AML-193 (cell line): Measurements from ENCODE around the gene IFIT3.

Experiments used
- DNase-seq, 2 experiments: peaks; one replicate each; lab custom pipeline; 2025; lab: John Stamatoyannopoulos, UW

The IFIT3 gene

DNA sequence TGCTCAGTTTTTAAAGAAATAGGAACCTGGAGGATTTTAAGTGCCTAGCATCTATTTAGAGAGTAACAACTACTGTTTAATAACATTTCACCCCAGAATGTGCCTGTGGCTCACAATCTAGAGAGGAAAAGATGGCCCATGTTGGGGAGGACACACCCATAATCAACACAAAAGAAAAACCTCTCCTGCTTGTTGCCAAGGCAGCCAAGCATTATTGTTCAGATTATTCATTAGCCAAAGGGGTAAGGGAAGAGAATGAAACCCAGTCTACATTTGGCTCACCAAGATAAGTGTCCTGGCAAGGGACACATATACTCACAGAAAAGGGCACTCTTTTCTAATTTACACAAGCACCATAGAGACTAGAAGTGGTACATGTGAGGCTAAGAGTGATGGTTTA, 32.4 kb downstream of the IFIT3 start:
- no peak for DNase-seq

DNA sequence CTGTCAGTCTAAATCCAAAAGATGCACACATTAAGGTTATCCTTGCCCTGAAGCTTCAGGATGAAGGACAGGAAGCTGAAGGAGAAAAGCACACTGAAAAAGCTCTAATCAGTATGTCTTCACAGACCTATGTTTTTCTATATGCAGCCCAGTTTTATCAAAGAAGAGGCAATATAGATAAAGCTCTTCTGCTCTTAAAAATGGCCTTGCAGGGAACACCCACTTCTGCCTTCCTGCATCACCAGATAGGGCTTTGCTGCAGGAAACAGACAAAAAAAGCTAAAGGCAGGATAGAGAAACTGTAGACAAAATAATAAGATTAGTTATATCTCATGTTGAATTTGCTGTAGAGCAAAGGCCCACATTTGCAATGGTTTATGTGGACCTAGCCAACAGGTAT, 35.1 kb downstream of the IFIT3 start:
- no peak for DNase-seq

DNA sequence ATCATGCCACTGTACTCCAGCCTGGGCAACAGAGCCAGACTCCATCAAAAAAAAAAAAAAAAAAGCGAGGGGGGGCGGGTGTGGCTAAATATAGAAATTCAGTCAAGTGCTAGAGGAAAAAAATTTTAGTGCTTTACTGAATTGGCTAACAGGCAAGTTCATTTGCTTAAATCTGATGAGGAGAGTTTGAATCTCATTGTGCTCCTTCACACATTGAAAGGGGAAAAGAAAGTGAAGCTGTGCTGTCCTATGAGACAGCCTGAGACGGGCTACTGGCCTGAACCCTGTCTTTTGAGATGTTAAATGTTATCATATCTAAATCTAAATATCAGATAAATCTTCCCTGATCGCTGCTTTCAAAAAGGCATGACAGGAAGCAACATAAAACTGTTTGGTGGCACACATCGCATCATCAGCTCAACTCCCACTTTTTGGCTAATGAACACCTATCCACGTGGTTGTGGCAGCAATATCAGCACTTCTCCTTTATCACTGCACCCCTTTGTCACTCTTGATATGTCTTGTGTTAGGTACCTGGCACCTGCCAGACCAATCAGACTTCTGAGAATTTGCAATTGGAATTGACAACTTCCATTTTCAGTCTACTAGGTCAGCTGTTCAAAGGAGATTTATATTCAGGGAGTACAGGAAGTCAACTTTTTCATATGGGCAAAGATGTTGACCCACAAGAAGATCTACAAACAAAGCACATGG, 36.1 kb downstream of the IFIT3 start:
- no peak for DNase-seq

DNA sequence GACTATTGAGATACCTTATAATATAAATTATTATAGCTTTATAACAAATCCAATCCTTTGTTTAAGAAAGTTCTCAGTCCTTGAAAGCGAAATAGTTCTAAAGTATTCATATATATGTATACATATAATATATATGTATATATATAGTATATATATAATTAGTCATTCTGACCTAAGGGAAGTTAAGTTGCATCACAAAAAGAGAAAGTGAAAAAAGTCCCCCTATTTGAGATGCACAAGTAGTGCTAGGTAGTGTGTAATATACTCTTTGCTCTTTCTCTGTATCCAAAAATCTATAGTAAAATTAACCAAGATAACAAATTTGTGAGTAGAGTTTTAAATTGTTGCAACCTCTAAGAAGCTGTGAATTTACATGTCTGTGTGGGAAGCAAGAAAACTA, 36.7 kb downstream of the IFIT3 start:
- no peak for DNase-seq

DNA sequence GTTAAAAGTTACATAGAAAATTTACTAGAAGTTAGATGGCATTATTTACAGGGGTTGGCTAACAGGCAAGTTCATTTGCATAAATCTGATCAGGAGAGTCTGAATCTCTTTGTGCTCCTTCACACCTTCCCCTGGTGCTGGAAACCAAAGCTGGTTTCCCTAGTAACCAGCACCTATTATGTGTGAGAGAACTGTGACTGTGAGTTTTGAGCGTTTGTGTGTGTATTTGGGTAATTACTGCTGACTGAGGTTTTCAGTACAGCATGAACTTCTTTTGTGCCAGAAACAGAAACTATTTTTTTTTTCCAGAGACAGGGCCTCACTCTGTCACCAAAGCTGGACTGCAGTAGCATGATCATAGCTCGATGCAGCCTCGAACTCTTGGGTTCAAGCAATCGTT, 39.7 kb downstream of the IFIT3 start:
- DNase-seq, result no peak

DNA sequence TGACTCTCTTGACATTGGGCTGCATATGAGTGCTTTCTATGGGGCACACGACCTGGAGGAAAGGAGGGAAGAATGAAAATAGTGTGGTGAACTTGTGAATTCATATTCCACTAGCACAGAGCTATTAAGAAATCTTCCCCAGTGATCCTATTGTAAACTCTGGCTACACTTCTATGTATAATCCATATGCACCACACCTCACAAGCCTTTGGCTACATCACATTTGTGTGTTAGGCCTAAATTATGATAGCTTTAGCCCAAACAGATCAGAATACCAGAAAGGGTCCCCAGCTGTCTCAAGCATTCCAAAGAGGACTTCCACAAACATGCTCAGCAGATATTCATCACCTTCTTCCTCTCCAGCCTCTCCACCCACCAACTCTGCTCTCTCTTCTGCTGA, 40.3 kb downstream of the IFIT3 start:
- DNase-seq, result no peak

DNA sequence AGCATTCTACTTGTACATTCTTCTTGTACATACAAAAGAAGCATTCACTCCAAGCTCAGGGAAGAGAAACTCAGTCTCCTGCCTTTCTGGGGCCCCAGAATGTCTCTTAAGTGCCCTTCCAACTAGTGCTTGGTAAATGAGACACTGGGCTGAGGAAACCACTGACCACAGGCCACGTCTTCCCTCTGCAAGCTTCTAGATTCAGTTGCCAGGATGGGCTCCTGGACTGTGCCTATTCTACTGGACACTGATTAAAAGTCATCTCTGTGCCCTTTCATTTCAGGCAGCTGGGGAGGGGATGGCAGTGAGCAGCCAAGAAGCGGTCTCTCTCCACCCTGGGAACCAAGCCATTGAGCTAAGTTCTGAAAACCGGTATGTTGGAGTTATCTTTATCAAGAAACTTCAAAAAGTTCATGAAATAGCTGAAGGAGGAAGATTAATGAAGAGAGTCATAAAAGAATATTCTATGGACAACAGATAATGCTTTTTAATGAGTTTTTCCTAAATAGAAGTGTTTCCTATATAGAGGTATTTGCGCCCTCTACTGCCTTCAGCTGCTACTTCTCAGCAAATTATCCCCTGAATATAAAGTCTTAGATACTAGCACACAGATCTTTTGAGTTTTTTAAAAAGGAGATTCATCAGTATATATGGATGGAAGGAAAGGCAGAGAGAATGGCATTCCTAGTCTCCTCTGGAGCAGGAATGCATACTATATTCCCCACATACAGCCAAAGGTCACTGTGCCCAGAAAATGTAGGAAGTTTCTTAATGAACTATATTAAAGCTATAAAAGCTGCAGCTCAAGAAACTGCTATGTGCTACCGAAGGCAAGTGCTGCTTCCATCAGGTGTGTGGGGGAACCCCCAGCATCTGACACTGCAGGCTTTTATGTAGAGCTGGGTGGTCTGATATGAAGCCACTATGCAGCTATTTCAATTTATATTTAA, 41.6 kb downstream of the IFIT3 start:
- DNase-seq, result peak; percentile 42 to 52

DNA sequence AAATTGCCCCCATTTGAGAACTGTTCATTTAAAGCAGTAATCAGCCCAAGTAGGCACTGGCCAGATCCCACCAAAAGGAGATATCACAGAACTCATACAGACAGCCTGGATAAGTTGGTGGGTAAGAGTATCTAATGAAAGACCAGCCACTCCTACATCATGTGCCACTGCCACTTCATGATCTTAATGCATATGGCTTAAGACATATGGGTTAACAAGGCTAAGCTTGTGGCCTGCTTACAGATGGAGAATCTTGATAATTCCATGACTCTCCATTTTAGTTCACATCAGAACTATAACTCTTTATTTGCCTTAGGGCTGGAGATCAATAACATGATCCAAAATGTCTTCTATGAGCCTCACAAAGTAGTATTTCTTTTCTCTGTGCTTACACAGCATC, 43.3 kb downstream of the IFIT3 start:
- DNase-seq, result no peak

DNA sequence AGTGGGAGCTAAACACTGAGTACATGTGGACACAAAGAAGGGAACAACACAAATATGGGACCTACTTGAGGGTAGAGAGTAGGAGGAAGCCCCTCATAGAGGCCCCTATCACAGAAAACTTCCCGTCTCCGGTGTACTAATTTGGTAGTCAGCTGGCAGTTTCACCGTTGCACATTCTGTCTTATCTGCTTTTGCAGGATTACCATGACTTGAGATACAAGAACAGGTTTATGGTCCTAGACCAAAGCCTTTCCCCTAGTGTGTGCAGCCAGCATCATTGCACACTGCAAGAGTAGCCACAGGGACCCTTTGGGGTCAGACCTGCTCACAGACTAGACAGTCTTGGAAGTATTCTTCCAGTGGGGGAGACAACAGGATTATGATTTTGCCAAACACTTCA, 44.2 kb downstream of the IFIT3 start:
- no peak for DNase-seq

DNA sequence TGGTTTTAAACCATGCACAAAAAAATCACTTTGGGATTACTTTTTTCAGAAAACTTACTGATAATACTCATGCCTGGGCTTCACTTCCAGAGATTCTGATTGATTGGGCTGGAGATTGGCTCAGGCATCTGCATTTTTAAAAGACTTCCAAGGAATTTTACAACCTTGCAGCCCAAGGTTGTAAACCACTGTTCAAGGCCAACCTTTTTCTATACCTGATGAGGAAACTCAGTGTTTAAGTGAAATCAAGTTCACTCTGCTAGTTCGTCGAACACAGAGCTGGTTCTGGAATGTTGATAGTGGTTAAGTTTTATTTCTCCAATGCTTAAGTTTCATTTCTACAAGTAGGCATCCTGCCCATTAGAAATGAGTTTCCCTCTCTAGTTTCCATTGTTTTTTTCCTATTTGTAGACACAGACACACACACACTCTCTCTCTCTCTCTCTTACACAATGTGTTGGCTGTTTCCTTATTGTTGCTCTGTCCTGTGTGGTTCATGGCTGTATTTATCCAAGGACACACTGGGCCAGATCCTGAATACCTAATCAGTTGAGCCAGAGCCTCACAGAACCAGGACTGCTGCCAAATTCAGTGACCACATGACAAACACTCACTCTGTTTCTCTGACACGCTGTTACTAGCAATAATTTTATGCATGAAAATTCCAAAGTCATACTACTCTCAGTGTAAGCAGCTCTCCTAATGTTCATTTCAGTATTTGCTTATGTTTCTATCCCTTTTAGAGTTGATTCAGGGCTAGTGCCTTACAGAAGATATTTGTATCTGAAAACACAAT, 46.3 kb downstream of the IFIT3 start:
- DNase-seq, result no peak

DNA sequence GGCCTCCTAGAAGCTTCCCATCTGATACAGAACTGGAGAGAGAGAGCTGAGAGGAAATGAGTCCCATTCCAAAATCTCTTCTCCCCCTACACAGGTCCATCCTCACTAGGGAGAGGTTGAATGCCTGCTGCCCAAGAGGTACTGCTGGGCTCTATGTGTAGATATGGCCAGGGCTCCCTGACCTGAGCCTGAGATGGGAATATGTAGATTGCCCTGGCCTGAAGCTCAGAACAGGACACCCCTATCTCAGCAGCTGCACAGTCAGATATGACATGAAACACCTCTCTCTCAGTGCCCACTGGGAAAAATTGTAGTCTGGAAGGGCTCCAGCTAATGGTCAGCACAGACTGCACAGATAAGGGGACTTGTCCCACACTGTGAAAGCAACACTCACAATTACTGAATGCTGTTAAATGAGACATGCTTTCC, 46.9 kb downstream of the IFIT3 start:
- no peak for DNase-seq

DNA sequence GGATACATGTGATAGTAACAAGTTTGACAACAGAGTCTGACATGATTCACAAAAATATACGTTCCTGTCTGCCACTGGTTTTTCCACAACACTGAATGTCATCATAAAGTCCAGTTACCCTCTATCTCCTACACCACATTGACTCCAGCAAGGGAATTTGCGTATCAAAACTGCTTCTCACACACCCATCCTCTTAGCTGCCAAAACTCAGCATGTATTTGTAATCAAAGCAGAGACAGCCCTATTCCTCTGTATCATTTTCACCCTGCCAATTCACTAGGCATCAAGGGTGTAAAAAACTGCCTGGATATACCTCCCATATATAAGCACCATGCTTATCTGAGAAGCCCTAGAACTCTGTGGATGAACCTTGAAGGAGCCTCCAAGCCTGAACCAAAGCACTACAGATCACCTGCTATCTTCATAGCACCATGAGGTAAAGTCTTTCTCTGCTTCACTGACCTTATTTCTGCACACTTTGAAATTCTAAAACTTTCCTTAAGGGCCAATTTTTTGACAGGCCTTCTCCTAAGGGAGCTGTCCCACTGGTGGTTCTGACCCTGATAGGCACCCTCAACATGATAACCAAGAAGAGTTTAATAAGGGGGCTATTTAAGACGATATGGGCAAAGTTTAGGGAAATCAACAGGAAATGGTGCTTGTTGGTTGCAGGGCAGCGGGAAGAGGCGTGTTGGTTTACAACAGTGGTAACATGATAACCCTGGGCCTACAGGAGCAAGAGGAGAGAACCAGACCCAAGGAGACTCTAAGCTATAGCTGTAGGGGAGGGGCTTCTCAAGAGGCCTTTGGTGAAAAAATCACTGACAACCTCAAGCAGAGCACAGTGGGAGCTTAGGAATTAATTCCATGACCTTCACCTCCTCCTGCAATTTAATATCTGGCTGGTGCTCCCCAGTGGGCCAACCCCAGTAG, 50.2 kb downstream of the IFIT3 start, which contains the start of gene IFIT1B:
Gene IFIT1B, plus strand, starts transcription at position 352 of the 933 bp plus-strand sequence. Its CDS starts 80 bp downstream, at position 432.
- DNase-seq, result no peak

DNA sequence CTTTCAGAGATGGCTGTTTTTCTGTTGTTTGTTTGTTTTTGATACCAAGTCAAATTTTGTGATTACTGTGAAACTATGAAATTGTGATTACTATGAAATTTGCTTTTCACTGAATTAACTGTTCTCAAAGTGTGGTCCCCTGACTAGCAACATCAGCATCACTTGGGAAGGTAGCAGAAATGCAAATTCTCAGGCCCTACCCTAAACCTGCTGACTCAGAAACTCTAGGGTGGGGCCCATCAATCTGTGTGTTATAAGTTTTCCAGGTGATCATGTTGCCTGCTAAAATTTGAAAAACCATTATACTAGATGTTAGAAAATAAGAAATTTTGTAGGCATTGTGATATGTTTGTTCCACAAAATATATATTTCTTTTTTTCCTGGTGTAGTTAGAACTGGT, 51.3 kb downstream of the IFIT3 start:
- no peak for DNase-seq

DNA sequence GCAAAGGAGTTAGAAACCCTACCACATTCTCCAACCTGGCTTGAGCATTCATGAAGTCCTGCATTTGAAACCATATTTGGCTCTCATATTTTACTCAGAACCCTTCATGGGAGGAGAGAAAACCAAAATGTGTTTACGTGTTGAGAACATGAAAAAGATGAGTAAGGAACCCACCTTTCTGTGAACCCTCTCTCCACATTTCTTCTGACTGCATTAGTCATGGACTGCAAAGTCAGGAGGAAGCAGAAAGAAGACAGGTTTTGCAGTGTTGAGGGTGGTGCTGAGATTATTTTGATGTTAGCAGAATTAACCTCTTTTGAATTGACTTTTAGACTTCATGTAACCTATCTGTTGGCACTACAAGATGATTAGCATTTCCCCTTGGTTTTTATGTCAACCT, 55.0 kb downstream of the IFIT3 start:
- DNase-seq, result no peak

DNA sequence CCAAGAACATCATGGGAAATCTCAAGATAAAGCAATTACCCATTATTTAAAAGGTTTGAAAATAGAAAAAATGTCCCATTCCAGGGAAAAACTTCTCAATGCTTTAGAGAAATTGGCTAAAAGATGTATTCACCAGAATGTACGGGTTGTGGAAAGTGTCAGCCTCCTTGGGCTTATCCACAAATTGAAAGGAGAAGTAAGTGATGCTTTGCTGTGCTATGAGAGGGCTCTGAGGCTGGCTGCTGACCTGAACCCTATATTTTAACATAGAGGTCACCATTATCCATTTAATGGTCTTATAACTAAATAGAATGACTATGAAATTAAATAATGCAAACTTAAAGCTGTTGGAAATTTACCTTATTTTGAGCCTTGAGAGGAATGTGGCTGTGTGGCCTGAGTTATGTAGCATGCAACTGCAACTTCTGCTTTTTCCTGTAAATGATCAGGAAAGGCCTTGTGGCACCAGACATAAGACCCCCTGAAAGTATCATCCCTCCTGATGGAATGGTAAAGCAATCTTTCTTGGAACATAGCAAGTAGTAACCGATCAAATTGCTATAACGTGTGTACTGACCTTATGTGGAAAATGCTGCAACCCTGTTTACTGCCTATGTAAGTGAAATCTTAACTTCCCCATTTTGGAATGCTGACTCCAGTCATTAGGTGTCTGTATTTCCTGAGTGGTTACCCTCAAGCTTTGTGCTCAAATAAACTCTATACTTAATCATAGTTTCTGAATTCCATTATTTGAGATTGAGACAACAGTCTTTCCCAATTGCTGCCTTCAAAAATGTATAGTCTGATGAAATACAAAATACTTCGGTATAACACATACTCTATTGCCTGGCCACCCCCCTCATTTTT, 56.9 kb downstream of the IFIT3 start:
- DNase-seq, result peak; percentile 83 to 86

DNA sequence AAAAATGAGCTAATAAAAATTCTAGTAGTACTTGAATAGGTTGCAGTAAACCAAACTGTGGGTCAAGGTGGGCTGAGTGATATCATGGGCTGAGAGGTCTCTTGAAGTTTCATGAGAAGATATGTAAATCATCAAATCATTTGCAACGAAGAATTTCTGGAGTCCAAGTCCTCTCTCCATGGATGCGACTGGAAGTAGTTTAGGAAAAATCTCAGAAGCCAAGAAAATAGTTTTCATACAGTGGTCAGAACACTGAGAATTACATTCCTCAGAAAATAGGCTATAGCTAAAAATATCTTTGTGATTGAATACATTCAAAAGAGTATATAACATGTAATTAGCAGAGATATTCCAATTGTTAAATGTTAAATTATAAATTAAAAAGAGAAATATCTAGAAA, 61.0 kb downstream of the IFIT3 start:
- DNase-seq, result no peak

DNA sequence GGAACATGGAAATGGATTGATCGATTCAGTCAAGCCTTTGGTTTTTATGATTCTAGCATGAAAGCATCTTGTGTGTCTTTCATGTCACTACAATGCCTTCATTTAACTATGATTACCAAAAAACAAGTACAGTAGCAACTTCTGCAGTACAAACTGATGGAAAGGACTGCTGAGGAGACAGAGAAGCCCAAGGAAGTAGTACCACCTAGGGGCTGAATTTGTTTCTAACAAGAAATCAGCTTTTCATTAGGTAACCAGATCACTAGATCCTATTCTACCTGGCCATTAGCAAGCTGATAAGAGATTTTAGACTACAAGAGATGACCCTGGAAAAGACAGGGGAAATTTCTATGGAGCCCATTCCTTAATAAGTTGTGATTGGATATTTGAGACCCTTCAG, 61.5 kb downstream of the IFIT3 start:
- DNase-seq, result peak; percentile 22 to 27
